Stomach (tissue), 9 donors: ENCODE results near the gene GRAMD1A. TPM values are rescaled to one million over a fixed set of nuclear protein-coding genes. Genes with fewer than 3 reads are reported as not detected.
"Not testable (repeated sequence)": the region's sequence is repeated elsewhere in the genome, so short reads cannot be mapped to it uniquely, and the experiment has no call there.

ENCODE experiments used
- DNase-seq, 2 donors: peaks; one replicate each; pipeline versions ENCODE4 v3.0.0 to v3.0.0-alpha.2; 2013 to 2019
- H3K27ac ChIP-seq, 5 donors: fragments of 200-600 bp in 4 of 5; sonication (generic) in 4 of 5; one replicate each; pipeline ENCODE4 v1.5.1; 2013 to 2019; ENCODE audit warnings: mild to moderate bottlenecking in 1 of 5, moderate library complexity in 1 of 5
- H3K27me3 ChIP-seq, 3 donors: fragments of 200-600 bp; sonication (generic); one replicate each; pipeline ENCODE4 v1.5.1; 2017 to 2019; ENCODE audit warnings: mixed run types in 1 of 3
- H3K36me3 ChIP-seq, 4 donors: fragments of 200-600 bp; sonication (generic); 1 replicate in 3 of 4; 2 replicates in 1 of 4; pipeline ENCODE4 v1.5.1; 2016 to 2019
- H3K4me1 ChIP-seq, 4 donors: fragments of 200-600 bp; sonication (generic); one replicate each; pipeline ENCODE4 v1.5.1; 2016 to 2019
- H3K4me3 ChIP-seq, 4 donors: fragments of 200-600 bp; sonication (generic) in 3 of 4; one replicate each; pipeline ENCODE4 v1.5.1; 2016 to 2019; ENCODE audit warnings: mild to moderate bottlenecking in 1 of 4
- H3K9me3 ChIP-seq, 4 donors: fragments of 200-600 bp; sonication (generic); one replicate each; pipeline ENCODE4 v1.5.1; 2016 to 2019
- EP300 ChIP-seq: sonication (generic); formaldehyde crosslinking; IDR thresholded peaks from one replicate; pipeline ENCODE4 v1.6.1; 2017; ENCODE audit warnings: antibody characterized with exemption
- POLR2A ChIP-seq, 4 donors: fragments of 450-650 bp; IDR thresholded peaks; one replicate each; pipeline ENCODE4 v1.6.1; 2016; ENCODE audit warnings: antibody characterized with exemption in 4 of 4, control low read depth in 2 of 4, mild to moderate bottlenecking in 1 of 4, moderate library complexity in 1 of 4
- POLR2AphosphoS5 ChIP-seq, 3 donors: sonication (generic); formaldehyde crosslinking; IDR thresholded peaks; one replicate each; pipeline ENCODE4 v1.6.1; 2016; ENCODE audit warnings: antibody characterized with exemption in 3 of 3
- WGBS, 5 donors: extraction: QIAGEN DNeasy Blood & Tissue Kit in 3 of 5; methylation state at CpG; one replicate each; pipeline versions ENCODE4 v1.1.5 to v1.1.7; 2013 to 2018; 5-methylcytosine and 5-hydroxymethylcytosine counted together
- intact Hi-C: fragments of 100-400 bp; cut with DNase I; formaldehyde crosslinking; loops from one replicate; pipeline ENCODE4 v1.15.1; 2023; ENCODE audit warnings: low total_unique reads
- polyA plus RNA-seq, 3 donors: library from polyadenylated mRNA; stranded (reverse); fragments of 200-250 nt; gene quantifications; one replicate each; pipeline ENCODE4 v1.2.3, GENCODE V29; 2013
- total RNA-seq, 5 donors: library from RNA; depleted of rRNA; stranded (reverse); fragments of >200 nt; gene quantifications; one replicate each; pipeline versions ENCODE4 v1.1.0 to v1.2.3, GENCODE V29; 2014 to 2016
- TF ChIP-seq, protein P1 (sequence below), 7 experiments: fragments of 450-650 bp in 4 of 7; fragments of 200-600 bp in 3 of 7; sonication (generic) in 3 of 7; IDR thresholded peaks; one replicate each; pipeline ENCODE4 v1.5.1; 2016 to 2019; ENCODE audit warnings: antibody characterized with exemption in 7 of 7, control low read depth in 2 of 7, mild to moderate bottlenecking in 1 of 7
- donor health status: healthy with polysubstance abuse.
- donor health status: Bipolar disorder and iron deficiency.
- donor health status: healthy.

GRAMD1A gene
- total and polyA plus RNA-seq, 8 donors: 29.8 to 74.1 (median 45.1) TPM

GRCh38 chr19:35006342-35006998 is 6.3 kb downstream of the GRAMD1A start:
- H3K27me3 ChIP-seq: no peaks in the 10 kb centered on the region
- no peaks in the 10 kb centered on the region for H3K9me3 ChIP-seq
- H3K4me3 ChIP-seq: no peak overlapping the region
- no peak for TF ChIP-seq POLR2A (IDR thresholded peaks at IDR 0.05)
- no peak for TF ChIP-seq EP300
- TF ChIP-seq, protein P1, sequence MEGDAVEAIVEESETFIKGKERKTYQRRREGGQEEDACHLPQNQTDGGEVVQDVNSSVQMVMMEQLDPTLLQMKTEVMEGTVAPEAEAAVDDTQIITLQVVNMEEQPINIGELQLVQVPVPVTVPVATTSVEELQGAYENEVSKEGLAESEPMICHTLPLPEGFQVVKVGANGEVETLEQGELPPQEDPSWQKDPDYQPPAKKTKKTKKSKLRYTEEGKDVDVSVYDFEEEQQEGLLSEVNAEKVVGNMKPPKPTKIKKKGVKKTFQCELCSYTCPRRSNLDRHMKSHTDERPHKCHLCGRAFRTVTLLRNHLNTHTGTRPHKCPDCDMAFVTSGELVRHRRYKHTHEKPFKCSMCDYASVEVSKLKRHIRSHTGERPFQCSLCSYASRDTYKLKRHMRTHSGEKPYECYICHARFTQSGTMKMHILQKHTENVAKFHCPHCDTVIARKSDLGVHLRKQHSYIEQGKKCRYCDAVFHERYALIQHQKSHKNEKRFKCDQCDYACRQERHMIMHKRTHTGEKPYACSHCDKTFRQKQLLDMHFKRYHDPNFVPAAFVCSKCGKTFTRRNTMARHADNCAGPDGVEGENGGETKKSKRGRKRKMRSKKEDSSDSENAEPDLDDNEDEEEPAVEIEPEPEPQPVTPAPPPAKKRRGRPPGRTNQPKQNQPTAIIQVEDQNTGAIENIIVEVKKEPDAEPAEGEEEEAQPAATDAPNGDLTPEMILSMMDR (IDR thresholded peaks at IDR 0.05): no peak
- TF ChIP-seq POLR2AphosphoS5 (IDR thresholded peaks at IDR 0.05): peak in 2 of 3 donors; percentile 74 to 84
- H3K36me3 ChIP-seq: peaks cover 17 to 53% (median 38%) of the 10 kb centered on the region in 4 donors
- 36 to 62% (median 45%) methylated on average over 15 of the region's 15 CpGs for WGBS, 5 donors
- intact Hi-C loops: no loop called here
- peak overlapping the region; percentile 44 to 99 (median 59) for H3K27ac ChIP-seq
- H3K4me1 ChIP-seq: peaks cover 50 to 84% (median 61%) of the 10 kb centered on the region in 4 donors
- DNase-seq: peak; percentile 78 to 90

GRCh38 chr19:35006999-35007365 is 6.9 kb downstream of the GRAMD1A start:
- peak overlapping the region; percentile 33 to 99 (median 59) for H3K27ac ChIP-seq
- H3K4me3 ChIP-seq: no peak overlapping the region
- peaks cover 17 to 57% (median 43%) of the 10 kb centered on the region in 4 donors for H3K36me3 ChIP-seq
- intact Hi-C loops: no loop called here
- H3K27me3 ChIP-seq: no peaks in the 10 kb centered on the region
- TF ChIP-seq POLR2AphosphoS5 (IDR thresholded peaks at IDR 0.05): no peak
- TF ChIP-seq, protein P1 (IDR thresholded peaks at IDR 0.05): no peak
- no peak for TF ChIP-seq EP300
- TF ChIP-seq POLR2A (IDR thresholded peaks at IDR 0.05): no peak
- no peaks in the 10 kb centered on the region for H3K9me3 ChIP-seq
- 86 to 99% (median 97%) methylated on average over 5 of the region's 5 CpGs for WGBS, 5 donors
- DNase-seq: no peak
- H3K4me1 ChIP-seq: peaks cover 49 to 84% (median 61%) of the 10 kb centered on the region in 4 donors

- H3K36me3 ChIP-seq: peaks cover 17 to 59% (median 47%) of the 10 kb centered on the region in 4 donors
- H3K4me1 ChIP-seq: peaks cover 49 to 84% (median 60%) of the 10 kb centered on the region in 4 donors
- H3K27me3 ChIP-seq, intact Hi-C loops, H3K4me3 ChIP-seq, DNase-seq, H3K9me3 ChIP-seq: not testable (repeated sequence)
- WGBS, 5 donors: 96 to 97% (median 97%) methylated on average over 8 of the region's 8 CpGs
- H3K27ac ChIP-seq: peak overlapping the region in 4 of 5 donors; percentile 33 to 99 (median 71)
Observed at GRCh38 chr19:35007427-35007826, 7.3 kb downstream of the GRAMD1A start.

GRCh38 chr19:35008891-35009341 is 8.8 kb downstream of the GRAMD1A start:
- Histone ChIP-seq H3K4me3 (no peak overlapping the region), H3K4me1 (peaks cover 42 to 84% (median 60%) of the 10 kb centered on the region in 4 donors), H3K27me3 (no peaks in the 10 kb centered on the region), H3K9me3 (no peaks in the 10 kb centered on the region), H3K36me3 (peaks cover 18 to 67% (median 54%) of the 10 kb centered on the region in 4 donors), H3K27ac (peak overlapping the region in 4 of 5 donors; percentile 15 to 99 (median 35))
- no peak for DNase-seq
- 81 to 90% (median 89%) methylated on average over 12 of the region's 12 CpGs for WGBS, 5 donors
- TF ChIP-seq POLR2AphosphoS5 (IDR thresholded peaks at IDR 0.05) (peak in 1 of 3 donors; percentile 10), POLR2A (IDR thresholded peaks at IDR 0.05) (no peak), EP300 (no peak)
- intact Hi-C loops: no loop called here

DNA sequence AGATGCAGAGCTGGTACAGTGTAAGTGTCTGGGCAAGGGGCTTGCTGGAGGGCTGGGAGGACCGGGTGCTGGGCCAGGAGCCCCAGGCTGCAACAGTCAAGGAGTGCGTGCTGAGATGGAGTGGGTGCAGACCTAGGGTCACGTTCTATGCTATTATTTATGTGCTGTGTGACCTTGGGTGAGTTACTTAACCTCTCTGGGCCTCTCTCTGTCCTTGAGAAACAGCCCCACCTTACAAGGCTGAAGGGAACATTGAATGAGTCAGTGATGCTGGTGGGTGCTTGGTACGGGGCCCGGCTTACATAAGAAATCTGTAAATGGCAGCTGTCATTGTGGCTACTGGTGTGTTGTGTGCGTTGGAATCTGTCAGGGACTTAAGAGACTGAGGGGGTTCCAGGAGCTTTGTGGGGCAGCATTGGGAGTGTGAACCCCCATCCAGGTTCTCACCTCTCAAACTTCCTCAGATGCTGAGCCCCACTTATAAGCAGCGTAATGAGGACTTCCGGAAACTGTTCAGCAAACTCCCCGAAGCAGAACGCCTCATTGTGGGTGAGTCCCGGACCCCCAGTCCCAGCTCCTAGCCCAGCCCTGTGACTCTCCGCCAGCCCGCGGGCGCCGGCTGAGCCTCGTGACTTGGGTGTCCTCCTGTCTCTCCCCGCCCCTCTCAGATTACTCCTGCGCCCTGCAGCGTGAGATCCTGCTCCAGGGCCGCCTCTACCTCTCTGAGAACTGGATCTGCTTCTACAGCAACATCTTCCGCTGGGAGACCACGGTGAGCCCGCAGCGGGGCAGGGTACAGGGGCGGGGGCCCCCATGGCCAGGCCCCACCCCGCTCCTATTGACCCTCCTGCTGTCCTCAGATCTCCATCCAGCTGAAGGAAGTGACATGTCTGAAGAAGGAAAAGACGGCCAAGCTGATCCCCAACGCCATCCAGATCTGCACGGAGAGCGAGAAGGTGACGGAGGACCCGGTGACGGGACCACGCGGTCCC is 9.6 kb downstream of the GRAMD1A start:
- H3K36me3 ChIP-seq: peaks cover 23 to 75% (median 62%) of the 10 kb centered on the region in 4 donors

More for the DNA sequence above, 9.6 kb downstream of the GRAMD1A start:
- intact Hi-C loops: no loop called here
- peak overlapping the region in 4 of 5 donors; percentile 15 to 66 (median 31) for H3K27ac ChIP-seq
- DNase-seq: no peak
- H3K4me1 ChIP-seq: peaks cover 38 to 82% (median 54%) of the 10 kb centered on the region in 4 donors
- no peaks in the 10 kb centered on the region for H3K27me3 ChIP-seq
- WGBS, 5 donors: 87 to 93% (median 87%) methylated on average over 34 to 36 of the region's 36 CpGs
- no peak overlapping the region for H3K4me3 ChIP-seq
- H3K9me3 ChIP-seq: no peaks in the 10 kb centered on the region
- no peak for TF ChIP-seq EP300
- TF ChIP-seq, protein P1 (IDR thresholded peaks at IDR 0.05): no peak
- TF ChIP-seq POLR2AphosphoS5 (IDR thresholded peaks at IDR 0.05): no peak
- TF ChIP-seq POLR2A (IDR thresholded peaks at IDR 0.05): no peak
